Erythroblast (primary cell): ENCODE data around the gene TRAF4.

Source experiments
- DNase-seq, 2 experiments: peaks; one replicate each; lab custom pipeline; 2025; lab: John Stamatoyannopoulos, UW
- GATA1 ChIP-seq: IDR thresholded peaks from 2 replicates; pipeline ENCODE4 v1.6.1; 2011; ENCODE audit warnings: low read depth, mild to moderate bottlenecking, control low read depth, low read length, moderate library complexity
- POLR2A ChIP-seq: IDR thresholded peaks from 2 replicates; pipeline ENCODE4 v1.6.1; 2011; ENCODE audit warnings: mild to moderate bottlenecking, low read length

The TRAF4 gene

DNA sequence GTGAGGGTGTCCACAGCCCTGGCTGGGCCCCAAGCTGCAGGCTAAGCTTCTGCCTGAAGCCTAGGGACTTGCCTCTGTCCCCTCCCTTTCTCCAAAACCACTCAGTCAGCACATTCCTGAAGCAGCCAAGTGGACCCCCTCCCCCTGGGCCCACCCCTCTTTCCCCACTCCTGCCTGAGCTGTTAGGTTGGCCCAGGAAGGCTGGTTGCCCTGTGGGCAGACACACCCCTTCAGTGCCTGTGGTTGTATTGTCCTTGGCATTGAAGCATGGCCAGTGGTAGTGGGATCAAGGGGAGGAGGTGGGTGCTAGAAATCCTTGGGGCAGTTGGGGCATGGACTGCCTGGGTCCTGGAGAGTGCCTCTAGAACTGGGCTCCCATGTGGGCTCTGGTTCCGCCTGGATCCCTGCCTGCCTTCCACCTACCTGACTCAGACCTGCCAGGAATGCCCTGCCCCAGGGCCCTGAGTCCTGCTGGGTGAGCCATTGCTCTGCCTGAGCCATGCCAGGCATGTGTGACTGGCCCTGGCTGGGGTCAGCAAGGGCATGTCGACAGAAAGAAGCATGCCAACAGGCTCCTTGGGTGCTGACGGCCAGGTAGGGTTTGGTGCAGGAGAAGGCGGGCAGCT lies 2.1 kb downstream of the TRAF4 start:
- DNase-seq = no peak
- TF ChIP-seq POLR2A (no peak), GATA1 (no peak)

- DNase-seq = no peak
Measured at GRCh38 chr17:28746611-28747050, 2.8 kb downstream of the TRAF4 start.

DNA sequence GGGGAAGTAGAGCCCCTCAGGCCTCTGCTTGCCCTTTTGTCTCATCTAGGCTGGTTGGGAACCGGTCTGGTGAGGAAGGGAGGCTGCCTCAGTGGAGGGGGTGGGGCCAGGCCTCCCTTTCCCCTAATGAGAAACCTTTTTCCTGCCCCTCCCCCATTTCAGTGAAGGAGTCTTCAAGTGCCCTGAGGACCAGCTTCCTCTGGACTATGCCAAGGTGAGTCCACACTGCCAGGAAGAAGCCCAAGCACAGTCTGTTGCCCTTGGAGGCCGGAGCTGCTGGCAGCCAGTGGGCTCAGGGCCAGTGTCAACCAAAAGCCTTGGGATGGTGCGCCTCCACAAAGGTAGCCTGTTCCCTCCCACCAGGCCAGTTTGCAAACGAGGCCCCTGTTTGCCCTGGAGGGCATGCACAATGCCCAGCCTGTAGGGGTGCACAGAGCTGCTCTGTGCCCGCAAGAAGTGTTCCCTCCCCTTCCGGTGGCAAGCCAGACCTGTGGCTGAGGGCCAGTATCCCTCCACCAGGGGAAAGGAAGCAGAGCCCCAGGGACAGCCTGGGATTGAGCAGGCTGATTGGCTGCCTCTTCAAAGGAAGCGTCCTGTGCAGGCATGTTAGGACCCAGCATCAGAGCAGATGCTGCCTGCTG lies 3.4 kb downstream of the TRAF4 start:
- no peak for TF ChIP-seq GATA1
- TF ChIP-seq POLR2A = no peak
- DNase-seq = no peak

More at GRCh38 chr17:28746611-28747050, 2.8 kb downstream of the TRAF4 start:
- TF ChIP-seq POLR2A (no peak), GATA1 (no peak)

GRCh38 chr17:28747801-28748750 lies 4.3 kb downstream of the TRAF4 start:
- TF ChIP-seq POLR2A (no peak), GATA1 (no peak)
- DNase-seq = no peak

- DNase-seq = no peak
- TF ChIP-seq POLR2A = no peak
- TF ChIP-seq GATA1 = no peak
Measured at GRCh38 chr17:28748852-28749515, 5.2 kb downstream of the TRAF4 start.

DNA sequence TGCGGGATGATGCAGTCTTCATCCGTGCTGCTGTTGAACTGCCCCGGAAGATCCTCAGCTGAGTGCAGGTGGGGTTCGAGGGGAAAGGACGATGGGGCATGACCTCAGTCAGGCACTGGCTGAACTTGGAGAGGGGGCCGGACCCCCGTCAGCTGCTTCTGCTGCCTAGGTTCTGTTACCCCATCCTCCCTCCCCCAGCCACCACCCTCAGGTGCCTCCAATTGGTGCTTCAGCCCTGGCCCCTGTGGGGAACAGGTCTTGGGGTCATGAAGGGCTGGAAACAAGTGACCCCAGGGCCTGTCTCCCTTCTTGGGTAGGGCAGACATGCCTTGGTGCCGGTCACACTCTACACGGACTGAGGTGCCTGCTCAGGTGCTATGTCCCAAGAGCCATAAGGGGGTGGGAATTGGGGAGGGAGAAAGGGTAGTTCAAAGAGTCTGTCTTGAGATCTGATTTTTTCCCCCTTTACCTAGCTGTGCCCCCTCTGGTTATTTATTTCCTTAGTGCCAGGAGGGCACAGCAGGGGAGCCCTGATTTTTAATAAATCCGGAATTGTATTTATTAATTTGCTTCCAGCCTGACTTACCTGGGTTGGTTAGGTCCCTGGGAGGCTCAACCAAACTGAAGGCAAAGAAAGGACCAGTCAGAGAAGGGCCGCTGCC lies 5.8 kb downstream of the TRAF4 start:
- TF ChIP-seq POLR2A (no peak), GATA1 (no peak)
- DNase-seq = no peak

DNA sequence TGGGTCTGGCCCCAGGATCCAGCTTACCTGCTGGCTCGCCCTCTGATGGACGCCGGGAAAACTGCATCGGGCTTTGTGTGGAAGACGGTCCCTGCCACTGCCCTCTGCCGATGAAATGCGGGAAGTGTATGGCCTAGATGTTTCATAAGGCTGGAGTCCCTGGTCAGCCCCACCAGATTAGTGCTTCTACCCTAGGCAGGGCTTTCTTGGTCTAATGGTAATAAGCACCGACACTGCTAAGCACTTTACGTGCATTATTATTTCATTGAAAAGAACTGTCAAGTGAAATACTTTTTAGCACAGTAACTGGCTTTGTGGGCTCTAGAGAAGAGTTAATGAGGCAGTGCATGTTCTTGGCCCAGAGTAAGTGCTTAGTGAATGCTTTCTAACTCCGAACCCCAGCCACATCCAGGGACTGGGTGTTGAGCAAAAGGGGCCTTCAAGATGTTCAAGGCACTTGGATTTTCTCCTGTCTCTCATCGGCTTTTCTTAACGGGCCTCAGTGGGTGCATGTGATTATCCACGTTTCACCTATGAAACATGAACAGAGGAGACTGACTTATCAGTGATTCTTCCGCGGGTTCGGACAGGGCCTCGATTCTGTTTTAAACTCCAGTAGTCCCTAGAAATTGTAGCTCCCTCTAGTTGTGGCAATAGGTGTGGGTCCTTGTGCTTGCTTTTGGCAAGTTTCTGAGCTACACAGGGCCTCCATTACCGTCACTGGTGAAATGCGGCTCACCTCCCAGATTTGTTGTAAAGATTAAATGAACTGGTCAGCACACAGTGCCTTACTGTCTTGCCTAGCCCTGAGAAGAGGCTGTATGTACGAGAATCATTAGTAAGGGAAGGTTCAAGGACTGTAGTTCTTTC lies 6.6 kb downstream of the TRAF4 start:
- peak; percentile 91 to 96 for DNase-seq
- no peak for TF ChIP-seq GATA1
- no peak for TF ChIP-seq POLR2A

DNA sequence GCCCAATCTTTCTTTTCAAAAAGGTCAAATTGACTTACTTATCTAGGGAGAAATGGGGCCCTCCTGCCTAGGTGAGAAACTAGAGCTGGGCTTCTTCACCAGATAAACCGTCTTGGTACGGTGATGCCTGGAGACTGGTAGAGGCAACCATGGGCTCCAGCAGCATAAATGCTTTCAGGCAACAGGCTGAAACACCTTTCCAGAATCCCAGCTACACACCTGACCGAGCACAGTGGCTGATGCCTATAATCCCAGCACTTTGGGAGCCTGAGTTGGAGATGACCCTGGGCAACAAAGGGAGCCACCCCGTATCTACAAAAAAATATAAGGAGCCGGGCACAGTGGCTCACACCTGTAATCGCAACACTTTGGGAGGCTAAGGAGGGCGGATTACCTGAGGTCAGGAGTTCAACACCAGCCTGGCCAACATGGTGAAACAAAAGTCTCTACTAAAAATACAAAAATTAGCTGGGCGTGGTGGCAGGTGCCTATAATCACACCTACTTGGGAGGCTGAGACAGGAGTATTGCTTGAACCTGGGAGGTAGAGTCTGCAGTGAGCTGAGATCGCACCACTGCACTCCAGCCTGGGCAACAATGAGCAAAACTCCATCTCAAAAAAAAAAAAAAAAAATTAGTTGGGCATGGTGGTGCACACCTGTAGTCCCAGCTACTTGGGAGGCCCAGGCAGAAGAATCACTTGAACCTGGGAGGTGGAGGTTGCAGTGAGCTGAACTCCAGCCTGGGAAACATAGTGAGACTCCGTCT lies 8.0 kb downstream of the TRAF4 start:
- DNase-seq = no peak
- TF ChIP-seq POLR2A = no peak
- no peak for TF ChIP-seq GATA1

DNA sequence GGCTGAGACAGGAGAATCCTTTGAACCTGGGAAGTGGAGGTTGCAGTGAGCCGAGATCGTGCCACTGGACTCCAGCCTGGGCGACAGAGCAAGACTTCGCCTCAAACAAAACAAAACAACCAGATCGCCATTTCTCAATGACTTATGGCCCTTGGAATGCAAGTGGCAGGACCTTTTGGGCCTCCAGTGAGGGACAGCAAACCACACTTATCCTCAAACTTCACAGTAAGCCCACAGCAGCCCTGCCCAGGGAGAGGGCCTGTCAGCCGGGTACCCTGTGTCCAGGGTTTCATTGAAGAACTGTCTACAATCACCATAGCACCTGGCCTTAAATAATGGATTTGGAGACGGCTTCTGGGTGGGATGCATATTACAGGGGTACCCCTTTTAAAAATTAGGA lies 11.7 kb downstream of the TRAF4 start:
- TF ChIP-seq POLR2A (no peak), GATA1 (no peak)
- no peak for DNase-seq

GRCh38 chr17:28756049-28756804 lies 12.4 kb downstream of the TRAF4 start:
- no peak for TF ChIP-seq GATA1
- DNase-seq = no peak
